CD4-positive, alpha-beta T cell treated with Interleukin-10 for 1 hour (primary cell): ENCODE measurements around the gene SAE1.
"Not testable (repeated sequence)": the region's sequence is repeated elsewhere in the genome, so short reads cannot be mapped to it uniquely, and the experiment has no call there.

Source experiments
- DNase-seq: peaks from one replicate; pipeline ENCODE4 v3.0.0-alpha.2; 2020

SAE1 gene

GRCh38 chr19:47130589-47131227 is at the start of gene SAE1:
TSS of gene SAE1 (plus strand) at chr19:47130835. CDS start at chr19:47130931, 96 bp downstream.
- DNase-seq = peak; percentile 95

GRCh38 chr19:47081095-47081494 is 49.5 kb upstream of the SAE1 start:
- DNase-seq = no peak

- no peak for DNase-seq
Observed at GRCh38 chr19:47082493-47082892, 48.1 kb upstream of the SAE1 start.

GRCh38 chr19:47084879-47085439 is 45.7 kb upstream of the SAE1 start:
- no peak for DNase-seq

- DNase-seq = no peak
Observed at GRCh38 chr19:47086280-47086679, 44.4 kb upstream of the SAE1 start.

- DNase-seq = no peak
Observed at GRCh38 chr19:47089767-47090350, 40.8 kb upstream of the SAE1 start.

GRCh38 chr19:47093254-47093653 is 37.4 kb upstream of the SAE1 start:
- DNase-seq = no peak

- DNase-seq = peak; percentile 6
Observed at GRCh38 chr19:47093841-47094240, 36.8 kb upstream of the SAE1 start.

- DNase-seq = peak; percentile 68
Observed at GRCh38 chr19:47094557-47095475, 35.8 kb upstream of the SAE1 start.

- DNase-seq = peak; percentile 19
Observed at GRCh38 chr19:47095476-47096099, 35.0 kb upstream of the SAE1 start.

GRCh38 chr19:47096100-47096704 is 34.4 kb upstream of the SAE1 start:
- DNase-seq = no peak

GRCh38 chr19:47096721-47097120 is 33.9 kb upstream of the SAE1 start:
- DNase-seq = no peak

GRCh38 chr19:47097396-47098201 is 33.0 kb upstream of the SAE1 start:
- no peak for DNase-seq

GRCh38 chr19:47098608-47099007 is 32.0 kb upstream of the SAE1 start:
- DNase-seq = no peak

GRCh38 chr19:47099576-47100050 is 31.0 kb upstream of the SAE1 start:
- no peak for DNase-seq

- peak; percentile 17 for DNase-seq
Observed at GRCh38 chr19:47100290-47100689, 30.3 kb upstream of the SAE1 start.

GRCh38 chr19:47101116-47101515 is 29.5 kb upstream of the SAE1 start:
- not testable (repeated sequence) for DNase-seq

GRCh38 chr19:47102346-47103060 is 28.1 kb upstream of the SAE1 start:
- DNase-seq = no peak

GRCh38 chr19:47104680-47105079 is 26.0 kb upstream of the SAE1 start:
- no peak for DNase-seq

- DNase-seq = no peak
Observed at GRCh38 chr19:47105874-47106273, 24.8 kb upstream of the SAE1 start.

GRCh38 chr19:47106821-47107201 is 23.8 kb upstream of the SAE1 start:
- DNase-seq = no peak
